CD4-positive, alpha-beta T cell treated with Interleukin-6 for 4 hours (primary cell): ENCODE results near the gene UBR3.

Experiments used
- DNase-seq: peaks from one replicate; pipeline ENCODE4 v3.0.0-alpha.2; 2020; ENCODE audit warnings: mixed read lengths

UBR3 gene

GRCh38 chr2:170013802-170014551, 186.7 kb downstream of the UBR3 start:
- DNase-seq = no peak

- no peak for DNase-seq
These were observed 187.5 kb downstream of the UBR3 start for GRCh38 chr2:170014769-170015168.

GRCh38 chr2:170017860-170018532, 190.7 kb downstream of the UBR3 start:
- DNase-seq = no peak

- no peak for DNase-seq
These were observed 192.0 kb downstream of the UBR3 start for GRCh38 chr2:170019060-170019805.

GRCh38 chr2:170020777-170021176, 193.5 kb downstream of the UBR3 start:
- no peak for DNase-seq

- DNase-seq = no peak
These were observed 195.4 kb downstream of the UBR3 start for GRCh38 chr2:170022692-170023091.

GRCh38 chr2:170024721-170025120, 197.5 kb downstream of the UBR3 start:
- no peak for DNase-seq

- no peak for DNase-seq
These were observed 198.0 kb downstream of the UBR3 start for GRCh38 chr2:170025223-170025622.

- no peak for DNase-seq
These were observed 199.1 kb downstream of the UBR3 start for GRCh38 chr2:170026361-170026760.

- DNase-seq = no peak
These were observed 202.3 kb downstream of the UBR3 start for GRCh38 chr2:170029551-170029950.

GRCh38 chr2:170030040-170030439, 202.8 kb downstream of the UBR3 start:
- DNase-seq = no peak

- DNase-seq = no peak
These were observed 204.0 kb downstream of the UBR3 start for GRCh38 chr2:170031288-170031687.

- DNase-seq = no peak
These were observed 207.3 kb downstream of the UBR3 start for GRCh38 chr2:170034596-170034995.

- DNase-seq = no peak
These were observed 211.5 kb downstream of the UBR3 start for GRCh38 chr2:170038734-170039133.

GRCh38 chr2:170039401-170040172, 212.3 kb downstream of the UBR3 start:
- no peak for DNase-seq

- DNase-seq = no peak
These were observed 217.7 kb downstream of the UBR3 start for GRCh38 chr2:170044751-170045478.

GRCh38 chr2:170047331-170048065, 220.2 kb downstream of the UBR3 start:
- DNase-seq = no peak

- no peak for DNase-seq
These were observed 224.9 kb downstream of the UBR3 start for GRCh38 chr2:170052151-170052550.

GRCh38 chr2:170054997-170055396, 227.7 kb downstream of the UBR3 start:
- no peak for DNase-seq

GRCh38 chr2:170056900-170057299, 229.6 kb downstream of the UBR3 start:
- DNase-seq = no peak

GRCh38 chr2:170063456-170064235, 236.4 kb downstream of the UBR3 start:
- no peak for DNase-seq
